Activated naive CD4-positive, alpha-beta T cell treated with anti-CD3 and anti-CD28 coated beads, Interleukin-2, amount 50 U/mL, for 16 hours (primary cell): Measurements from ENCODE around the gene USP3.
"Not testable (repeated sequence)": the region's sequence is repeated elsewhere in the genome, so short reads cannot be mapped to it uniquely, and the experiment has no call there.

ENCODE experiments used
- DNase-seq: peaks from one replicate; pipeline ENCODE4 v3.0.0-alpha.2; 2020

Gene USP3

DNA sequence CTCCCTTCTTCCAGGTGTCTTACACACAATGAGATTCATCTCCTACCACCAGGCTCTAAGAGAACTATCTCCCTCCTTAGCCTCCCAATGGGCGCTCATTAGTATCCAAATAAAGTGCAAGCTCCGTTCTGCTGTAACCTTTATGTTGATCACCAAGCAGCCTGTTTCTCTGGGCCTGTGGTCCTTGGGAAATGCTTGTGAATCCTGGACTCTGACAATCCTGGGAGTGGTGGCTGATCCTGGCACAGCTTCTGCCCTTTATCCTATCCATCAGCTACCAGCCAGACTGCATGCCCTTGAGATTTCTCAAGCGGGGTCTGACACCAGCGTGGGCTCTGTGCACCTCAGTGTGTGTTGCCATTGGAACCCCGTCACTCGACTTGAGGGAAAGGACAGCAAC, 26.1 kb upstream of the USP3 start:
- DNase-seq, result no peak

DNA sequence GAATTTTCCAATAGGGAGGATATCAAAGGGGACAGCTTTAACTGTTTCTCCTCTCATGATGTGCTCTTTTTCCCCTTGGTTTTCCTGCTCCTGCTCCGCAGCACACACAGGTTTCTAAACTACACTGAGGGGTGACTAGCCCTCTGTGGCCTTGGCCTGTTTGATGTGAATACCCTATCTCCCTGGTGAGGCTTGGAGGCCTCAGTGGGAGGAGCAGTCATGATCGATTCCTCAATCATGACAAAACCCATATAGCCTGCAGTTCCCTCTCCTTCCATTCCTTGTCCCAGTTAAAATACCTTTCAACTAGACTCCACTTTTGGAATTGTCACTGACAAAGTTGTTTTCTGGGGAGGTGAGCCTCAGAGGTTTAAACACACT, 24.0 kb upstream of the USP3 start:
- no peak for DNase-seq

DNA sequence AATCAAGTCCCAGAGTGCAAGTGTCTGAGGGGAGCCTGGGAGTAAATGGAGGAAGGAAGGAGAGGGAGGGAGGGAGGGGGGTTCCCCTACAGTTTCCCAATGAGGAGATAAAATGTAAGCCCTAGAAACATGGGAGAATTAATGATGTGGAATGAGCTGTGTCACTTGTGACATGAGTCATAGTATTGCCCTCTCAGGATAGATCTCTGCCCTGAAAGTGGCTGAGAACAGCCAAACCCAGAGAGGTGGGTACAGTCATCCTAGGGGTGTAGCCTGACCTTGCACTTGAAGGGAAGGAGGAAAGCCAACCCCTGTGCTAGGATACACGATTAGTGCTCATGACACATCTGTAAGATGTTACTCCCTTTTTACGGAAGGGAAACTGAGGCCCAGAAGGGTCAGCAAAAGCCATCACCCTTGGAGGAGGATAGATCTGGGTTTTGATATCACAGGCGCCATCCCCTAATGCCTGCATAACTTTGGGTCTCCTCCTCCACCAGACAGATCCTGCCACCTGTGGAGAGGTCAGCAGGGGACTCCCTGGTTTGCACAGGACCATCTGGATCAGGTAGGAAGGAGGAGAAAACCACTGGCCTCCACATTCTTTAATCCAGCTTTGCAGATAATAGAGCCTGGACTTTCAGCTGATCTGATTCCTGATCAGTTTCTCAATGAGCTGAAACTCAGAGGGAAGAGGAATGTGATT, 23.1 kb upstream of the USP3 start:
- DNase-seq, result peak; percentile 36

DNA sequence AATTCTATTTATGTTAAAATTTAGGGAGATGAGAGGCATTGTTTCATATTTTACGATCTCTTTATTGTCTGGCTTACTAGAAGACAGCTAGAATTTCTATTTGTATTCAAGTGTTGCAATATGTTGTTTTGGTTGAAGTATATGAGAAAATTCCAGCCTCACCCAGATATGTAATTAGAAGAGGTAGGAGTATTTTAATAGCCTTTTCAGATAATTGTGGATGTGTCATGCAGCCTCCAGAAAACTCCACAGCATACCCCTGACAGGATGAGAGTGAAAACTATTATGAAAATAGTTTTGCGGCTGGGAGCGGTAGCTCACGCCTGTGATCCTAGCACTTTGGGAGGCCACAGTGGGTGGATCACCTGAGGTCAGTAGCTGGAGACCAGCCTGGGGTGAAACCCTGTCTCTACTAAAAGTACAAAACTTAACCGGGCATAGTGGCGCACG, 21.5 kb upstream of the USP3 start:
- DNase-seq, result no peak

DNA sequence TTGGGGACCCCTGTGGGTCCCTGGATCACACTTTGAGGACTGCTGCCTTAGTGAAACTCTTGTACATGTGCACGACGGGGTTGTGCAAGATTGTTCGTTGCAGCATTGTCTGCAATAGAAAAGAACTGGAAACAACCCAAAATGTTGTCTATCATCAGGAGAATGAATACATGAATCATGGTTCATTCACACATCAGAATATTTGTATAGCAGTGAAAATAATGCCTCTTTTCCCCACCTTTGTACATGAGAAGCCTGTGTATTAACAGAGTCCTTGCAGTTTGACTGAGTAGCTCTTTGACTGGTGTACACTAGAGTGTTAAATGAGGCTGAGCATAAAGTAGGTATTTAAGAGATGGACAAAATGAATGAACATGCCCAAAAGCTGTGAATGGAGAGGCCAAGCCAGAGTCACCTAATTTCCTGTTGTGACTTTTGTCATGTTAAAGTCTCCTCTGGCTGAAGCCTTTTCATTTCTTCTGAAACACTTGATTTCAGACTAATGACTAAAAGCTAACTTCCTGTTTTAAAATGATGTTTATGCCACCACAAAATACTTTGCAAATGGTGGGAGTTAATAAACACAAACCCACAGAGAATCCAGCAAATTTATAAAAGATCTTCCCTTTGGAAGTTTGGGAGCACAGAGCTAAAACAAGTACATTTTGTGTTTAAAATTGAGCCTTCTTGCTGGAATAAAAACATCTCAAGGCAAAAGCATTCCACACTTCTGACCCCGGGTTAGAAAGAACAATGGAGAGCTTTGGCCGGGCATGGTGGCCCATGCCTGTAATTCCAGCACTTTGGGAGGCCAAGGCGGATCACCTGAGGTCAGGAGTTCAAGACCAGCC, 20.6 kb upstream of the USP3 start:
- no peak for DNase-seq

DNA sequence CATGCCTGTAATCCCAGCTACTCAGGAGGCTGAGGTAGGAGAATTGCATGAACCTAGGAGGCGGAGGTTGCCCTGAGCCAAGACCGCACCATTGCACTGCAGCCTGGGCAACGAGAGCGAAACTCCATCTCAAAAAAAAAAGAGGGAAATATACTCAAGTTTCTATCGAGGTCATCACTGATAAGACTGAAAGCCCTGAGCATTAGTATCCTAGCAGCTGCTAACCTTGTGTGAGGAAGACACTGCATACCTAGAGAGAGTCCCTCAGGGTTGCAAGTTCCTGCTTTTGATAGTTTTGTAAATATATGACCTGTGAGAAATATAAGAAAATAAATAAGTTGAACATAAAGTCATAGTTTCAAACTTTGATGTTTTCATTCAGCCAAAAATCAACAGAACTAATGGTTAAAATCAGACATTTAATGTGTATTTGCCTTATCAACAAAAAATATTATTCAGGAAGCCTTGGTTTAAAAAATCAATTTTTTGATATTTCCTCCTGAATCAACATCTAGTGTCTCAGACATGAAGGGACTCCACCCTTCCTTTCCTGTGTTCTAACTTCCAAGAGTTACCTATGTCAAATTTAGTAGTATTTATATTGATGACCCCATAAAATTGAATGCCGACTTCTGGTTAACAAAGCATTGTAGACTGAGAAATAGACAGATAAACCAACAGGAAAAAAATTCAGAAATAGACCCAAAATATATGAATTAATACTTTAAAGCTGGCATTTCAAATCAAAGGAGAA, 19.8 kb upstream of the USP3 start:
- DNase-seq, result no peak

DNA sequence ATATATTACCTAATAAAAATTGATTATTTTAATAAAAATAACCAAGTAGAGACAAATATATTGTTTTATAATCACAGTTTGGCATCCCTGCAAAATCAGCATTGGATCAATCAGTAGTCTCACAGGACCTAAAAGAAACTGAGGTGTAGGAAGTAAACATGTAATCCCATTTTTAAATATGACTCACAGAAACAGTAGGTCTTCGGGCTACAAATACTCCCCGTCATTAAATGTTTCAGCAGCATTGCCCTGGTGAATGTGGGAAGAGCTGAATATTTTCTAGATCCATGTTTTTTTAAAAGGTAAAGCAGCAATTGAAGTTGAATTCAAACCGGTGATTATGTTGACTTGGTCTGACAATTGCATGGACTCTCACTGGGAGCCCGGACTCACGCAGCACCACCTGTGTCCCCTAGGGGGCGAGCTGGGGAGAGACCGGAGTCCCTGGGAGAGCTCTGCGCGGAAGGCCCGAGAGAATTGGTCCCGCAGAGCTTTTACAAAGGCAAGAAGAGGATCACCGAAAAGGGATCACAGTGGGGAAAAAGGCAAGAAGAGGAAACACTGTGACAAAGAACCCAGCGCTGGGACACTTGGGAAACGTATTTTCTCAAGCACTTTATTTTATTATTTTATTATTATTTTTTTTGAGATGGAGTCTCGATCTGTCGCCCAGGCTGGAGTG, 17.2 kb upstream of the USP3 start:
- DNase-seq, result peak; percentile 88

DNA sequence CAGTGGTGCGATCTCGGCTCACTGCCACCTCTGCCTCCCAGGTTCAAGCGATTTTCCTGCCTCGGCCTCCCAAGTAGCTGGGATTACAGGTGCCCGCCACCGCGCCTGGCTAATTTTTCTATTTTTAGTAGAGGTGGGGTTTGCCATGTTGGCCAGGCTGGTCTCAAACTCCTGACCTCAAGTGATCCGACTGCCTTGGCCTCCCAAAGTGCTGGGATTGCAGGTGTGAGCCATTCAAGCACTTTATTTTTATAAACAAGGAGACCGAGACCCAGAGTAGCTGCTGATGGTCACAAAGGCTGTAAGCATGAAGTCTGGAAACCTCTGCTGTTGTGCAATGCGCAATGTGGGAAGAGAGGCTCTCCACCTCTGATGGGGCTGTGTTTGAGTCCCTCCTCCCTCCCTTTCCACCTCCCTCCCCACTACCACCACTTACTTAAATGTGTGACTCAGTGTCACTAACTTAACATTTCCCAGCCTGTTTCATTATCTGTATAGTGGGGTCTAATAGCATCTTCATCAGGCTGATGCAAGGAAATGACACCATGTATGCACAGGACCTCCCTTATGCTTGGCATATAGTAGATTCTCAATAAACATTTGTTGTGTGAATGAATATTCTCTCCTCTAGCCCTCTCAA, 16.5 kb upstream of the USP3 start:
- not testable (repeated sequence) for DNase-seq

DNA sequence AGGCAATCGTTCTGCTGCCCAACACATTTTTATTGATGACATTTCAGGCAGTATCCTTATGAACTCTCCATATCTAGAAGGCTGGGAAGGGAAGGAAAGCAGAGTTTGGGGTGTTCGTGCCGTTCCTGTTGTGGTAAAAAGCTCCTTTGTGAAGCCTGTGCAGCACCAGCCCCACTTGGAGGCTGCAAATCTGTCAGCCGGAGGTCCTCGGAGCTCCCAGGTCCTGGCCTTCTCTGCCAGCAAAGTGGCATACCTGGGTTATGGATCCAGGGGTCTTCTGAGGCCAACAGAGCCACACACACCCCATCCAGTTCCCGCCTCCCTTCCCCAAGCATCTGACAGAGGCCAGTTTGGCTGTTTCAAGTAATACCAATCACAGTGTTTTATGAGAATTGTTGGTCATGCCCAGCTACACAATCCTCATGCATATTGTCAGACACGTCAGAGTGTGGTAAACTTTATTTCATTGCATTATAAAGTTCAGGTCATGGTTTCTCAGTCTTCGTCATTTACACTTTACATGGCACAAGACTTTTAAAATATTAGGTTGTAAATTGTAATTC, 15.9 kb upstream of the USP3 start:
- DNase-seq, result no peak

DNA sequence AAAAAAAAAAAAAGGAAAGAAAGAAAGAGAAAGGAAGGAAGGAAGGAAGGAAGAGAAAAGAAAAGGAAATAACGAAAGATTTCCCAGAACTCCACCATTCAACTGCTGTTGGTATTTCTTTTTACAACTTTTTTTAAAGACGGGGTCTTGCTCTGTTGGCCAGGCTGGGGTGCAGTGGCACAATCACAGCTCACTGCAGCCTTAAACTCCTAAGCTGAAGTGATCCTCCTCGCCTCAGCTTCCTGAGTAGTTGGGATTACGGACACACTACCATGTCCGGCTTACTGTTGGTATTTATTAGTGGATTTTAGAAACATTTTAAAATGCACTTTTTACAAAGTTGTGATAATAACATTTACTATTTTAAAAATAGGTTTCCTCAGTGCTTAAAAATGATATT, 15.0 kb upstream of the USP3 start:
- no peak for DNase-seq

DNA sequence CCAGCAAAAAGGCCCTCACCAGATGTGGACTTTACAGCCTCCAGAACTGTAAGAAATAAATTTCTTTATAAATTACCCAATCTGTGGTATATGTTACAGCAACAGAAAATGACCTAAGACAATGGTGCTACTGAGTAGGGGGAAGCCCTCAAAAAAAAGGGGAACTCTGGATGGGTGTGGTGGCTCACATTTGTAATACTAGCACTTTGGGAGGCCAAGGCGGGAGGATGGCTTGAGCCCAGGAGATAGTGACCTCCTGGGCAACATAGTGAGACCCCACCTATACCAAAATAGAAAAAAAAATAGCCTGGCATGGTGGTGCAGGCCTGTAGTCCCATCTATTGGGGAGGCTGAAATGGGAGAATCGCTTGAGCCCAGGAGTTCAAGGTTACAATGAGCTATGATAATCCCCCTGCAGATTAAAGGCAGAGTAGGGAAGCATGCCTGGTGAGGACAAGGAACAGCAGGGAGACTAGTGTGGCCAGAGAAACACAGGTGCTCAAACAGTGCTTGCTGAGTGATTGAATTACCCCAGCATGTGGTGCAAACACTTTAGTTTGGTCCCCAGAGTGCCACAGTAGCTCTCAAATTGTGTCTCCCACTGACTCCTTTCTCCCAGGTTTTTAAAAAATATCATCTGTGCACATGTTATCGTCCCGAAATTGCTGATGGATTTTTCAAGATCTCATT, 13.9 kb upstream of the USP3 start:
- DNase-seq, result no peak

DNA sequence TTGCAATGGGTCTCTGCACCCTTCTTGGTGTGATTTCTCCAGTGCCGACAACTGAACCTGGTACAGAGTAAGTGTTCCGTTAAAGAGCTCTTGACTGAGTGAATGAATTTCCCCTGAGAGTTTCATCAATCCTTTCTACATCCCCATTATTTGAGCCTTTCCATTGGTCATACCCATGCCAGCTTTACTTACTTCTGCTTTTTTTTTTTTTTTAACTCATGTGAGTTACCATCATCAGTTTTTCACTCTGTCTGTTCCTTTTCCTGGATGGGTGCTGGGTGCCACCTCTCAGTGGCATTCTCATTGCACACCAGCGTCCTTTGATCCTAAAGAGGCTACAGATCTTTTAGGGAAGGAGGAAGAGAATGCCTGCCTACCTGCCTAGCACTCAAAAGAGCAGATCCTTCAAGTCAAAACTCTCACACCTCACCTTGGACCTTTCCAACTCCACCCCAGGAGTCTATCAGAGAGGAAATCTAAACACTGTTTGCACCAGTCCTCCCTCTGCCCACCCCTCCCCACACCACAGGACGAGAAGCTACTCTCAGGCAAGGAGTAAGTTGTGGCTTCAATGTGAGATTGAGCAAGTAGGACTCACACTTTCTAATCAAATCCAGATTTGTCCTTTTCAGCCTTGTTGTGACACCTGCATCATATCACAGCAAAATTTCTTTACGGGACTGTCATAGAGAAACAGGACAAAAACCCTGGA, 13.1 kb upstream of the USP3 start:
- no peak for DNase-seq

DNA sequence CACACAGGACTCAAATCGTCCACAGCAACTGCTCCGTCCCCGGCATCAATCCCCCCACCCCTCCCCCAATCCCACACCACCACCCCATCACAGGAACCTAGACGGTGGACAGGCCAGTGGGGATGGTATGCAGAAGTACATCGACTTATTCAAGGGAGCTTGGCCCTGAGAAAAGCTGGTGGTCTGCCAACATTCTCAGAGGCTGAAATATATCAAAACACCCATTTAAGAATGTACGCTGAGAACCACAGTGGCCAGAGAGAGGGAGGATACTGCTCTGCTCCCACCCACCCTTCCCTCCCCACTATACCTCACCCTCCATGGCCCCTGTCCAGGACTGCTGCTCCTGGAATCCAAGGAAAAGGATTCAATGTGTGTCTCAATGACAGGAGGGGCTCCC, 12.4 kb upstream of the USP3 start:
- no peak for DNase-seq

DNA sequence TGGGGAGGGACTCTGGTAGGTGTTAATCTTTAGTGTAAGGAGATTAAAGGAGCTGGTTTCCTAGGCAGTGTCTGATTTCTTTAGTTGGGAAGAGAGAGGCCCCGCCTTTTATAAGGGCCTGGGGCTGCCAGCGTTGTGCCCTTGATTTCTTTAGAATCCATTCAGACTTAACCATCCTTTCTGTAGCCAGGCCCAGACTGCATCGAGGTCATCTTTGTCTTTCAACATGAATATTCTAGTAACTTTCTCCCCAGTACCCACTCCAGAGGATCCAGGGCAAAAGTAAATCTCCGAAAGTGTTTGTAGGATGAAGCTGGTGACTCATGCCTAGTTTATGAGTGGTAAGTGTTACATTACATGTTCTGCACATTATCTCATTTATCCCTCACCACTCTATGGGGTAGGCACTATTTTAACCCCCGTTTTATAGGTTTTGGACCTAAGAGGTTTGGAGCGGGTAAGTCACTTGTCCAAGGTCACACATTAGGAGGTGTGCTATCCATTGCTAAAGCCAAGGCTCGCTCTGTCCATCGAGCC, 11.8 kb upstream of the USP3 start:
- no peak for DNase-seq

DNA sequence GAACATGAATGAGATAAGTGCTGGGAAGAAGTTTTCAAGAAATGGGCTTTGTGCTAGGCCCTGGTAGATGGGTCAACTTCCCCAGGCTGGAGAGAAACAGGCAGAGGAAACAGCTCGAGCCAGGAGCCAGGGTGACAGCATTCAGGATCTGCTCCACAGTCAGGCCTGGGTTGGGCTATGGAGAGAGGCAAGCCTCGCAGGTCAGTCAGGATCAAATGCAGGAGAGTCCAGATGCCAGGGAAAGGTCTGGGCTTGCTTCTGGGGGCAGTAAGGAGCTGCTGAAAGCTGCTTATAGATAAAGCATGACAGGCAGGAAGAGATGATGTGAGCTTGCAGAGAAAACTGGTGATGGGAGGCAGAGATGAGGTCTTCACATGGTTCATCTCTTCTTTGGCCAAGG, 11.0 kb upstream of the USP3 start:
- DNase-seq, result no peak

DNA sequence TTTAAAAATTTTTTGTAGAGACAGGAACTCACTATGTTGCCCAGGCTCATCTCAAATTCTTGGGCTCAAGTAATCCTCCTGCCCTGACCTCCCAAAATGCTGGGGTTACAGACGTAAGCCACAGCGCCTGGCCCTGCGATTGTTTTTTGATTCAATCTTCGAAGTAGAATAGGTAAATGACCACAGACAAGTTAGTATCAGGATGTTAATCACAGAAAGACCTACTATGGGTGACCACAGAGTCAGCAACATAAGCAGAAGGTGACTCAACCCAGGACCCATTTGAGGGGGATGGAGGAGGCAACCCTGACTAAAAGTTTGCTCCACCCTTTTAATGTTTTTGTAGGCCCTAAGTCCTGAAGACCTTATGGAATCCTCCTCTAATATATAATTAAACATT, 10.0 kb upstream of the USP3 start:
- no peak for DNase-seq

DNA sequence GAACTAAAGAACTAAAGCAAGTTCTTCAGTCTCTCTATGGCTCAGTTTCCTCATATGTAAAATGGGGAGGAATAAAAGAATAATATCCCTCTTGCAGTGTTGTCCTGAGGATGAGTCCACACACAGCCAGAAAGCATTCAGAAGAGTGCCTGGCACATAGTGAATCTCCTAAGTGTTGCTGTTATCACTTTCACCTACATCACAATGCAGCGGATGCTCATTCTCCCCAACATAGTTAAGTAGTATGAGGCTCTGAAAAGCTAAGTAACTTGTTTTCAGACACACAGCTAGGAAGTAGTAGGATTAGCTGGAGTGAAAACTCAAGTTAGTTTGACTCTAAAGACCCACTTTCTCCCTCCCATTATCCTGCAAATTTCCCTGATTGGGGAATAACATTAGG, 9.1 kb upstream of the USP3 start:
- no peak for DNase-seq

DNA sequence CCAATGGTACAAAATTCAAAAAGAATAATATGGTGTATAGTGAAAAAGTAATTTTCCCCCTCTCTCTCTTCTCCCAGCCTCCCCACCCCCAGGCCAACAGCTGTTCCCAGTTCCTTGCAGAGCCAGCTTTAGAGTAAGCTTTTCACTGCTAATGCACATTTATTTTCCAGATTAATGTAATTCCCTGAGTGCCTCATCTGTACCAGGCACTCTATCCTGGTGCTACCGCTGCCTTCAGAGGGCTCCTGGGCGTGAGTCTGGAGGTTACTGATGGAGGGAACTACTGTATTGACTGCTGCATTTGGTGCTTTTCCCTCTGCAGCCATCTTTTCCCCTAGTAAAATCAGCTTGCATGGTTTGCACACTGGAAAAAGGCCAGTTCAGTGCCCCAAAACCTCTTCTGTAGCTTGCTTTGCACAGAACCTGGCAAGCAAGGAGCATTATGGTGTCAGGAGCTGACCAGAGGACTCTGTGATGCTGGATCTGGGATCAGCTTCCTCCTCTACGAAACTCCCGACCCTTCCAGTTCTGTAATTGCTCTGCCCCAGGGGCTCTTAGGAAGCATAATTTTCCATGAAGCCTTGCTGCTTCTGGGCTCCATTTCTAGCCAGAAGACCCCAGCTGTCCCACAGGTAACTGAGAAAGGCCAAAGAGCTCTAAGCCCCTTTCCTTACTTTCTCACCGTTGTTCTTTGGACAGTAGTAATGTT, 8.5 kb upstream of the USP3 start:
- DNase-seq, result no peak

DNA sequence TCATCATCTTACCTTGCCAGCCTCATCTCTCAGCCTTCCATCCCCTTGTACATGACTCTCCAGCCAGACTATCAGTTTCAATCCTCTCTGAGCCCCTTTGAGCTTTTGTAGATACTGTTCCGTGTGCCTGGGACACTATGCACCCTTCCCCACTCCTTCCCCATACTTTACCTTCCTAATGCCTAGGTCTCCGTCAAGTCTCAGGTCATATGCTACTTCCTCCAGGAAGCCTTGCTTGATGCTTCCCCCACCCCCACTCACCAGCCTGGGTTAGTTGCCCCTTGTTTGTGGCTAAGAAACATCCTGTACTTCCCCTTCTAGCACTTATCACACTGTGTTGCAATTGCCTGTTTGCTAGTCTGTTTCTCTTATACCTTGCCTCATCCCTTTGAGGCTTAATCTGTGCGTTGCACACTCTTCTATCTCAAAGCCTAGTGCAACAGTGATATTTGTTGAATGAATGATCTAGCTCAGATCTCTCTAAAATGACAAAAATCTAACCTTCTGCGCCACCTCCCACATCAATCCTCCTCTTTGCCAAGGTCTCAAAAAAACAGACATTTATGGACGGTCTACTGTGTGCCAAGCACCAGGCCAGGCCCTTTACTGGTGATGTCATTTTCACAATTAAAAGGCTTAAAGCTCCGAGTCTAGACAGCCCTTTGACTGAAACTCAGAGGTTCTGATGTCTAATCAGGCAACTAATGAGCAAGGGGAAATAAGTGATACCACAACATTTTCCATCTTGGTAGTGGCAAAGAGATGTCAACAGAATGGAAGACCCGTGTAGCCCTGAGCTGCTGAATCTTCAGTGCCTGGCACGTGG, 6.5 kb upstream of the USP3 start:
- peak; percentile 59 for DNase-seq
